ENCODE results near the gene SP6. TPM values are rescaled to one million over a fixed set of nuclear protein-coding genes. Genes with fewer than 3 reads are reported as not detected.

SP6 gene
- total and polyA plus RNA-seq, 4 donors = 0.03 to 0.09 (median 0.06) TPM

DNA sequence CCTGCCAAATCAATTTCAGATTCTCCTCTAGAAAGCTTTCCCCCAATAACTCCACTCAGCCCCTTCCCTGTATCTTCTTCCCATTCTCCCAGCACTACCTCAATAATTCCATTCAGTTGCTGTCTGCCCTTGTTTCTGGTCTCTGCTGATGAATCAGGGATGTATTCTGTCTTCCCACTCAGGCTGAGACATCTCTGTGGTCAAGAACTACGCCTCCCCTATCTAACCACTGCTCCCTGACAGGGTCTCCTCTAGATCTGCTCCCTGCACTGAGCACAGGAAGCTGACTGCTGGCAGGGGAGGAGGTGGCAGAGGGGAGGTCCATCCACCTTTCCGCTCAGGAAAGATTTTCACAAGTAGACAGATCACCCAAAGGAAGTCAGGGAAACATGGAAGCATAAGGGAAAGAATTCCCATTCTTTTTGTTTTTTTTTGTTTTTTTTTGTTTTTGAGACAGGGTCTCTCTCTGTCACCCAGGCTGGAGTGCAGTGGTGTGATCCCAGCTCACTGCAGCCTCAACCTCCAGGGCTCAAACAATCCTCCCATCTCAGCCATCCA, 28.1 kb upstream of the SP6 start:
- no peak for DNase-seq (ENCODE audit: low spot score)
- H3K9ac ChIP-seq (ENCODE audit: low read depth in 1 of 2, low read length in 2 of 2) = no peak overlapping the region
- no peak overlapping the region for H3K27ac ChIP-seq (ENCODE audit: low read depth in 1 of 2, low read length in 2 of 2)
- 77% methylated on average over 2 of the region's 2 CpGs for WGBS
- no peaks in the 10 kb centered on the region for H3K36me3 ChIP-seq (ENCODE audit: control insufficient read depth in 4 of 4, insufficient read depth in 3 of 4, low read depth in 1 of 4, low read length in 3 of 4)
- TF ChIP-seq HNF4G (IDR thresholded peaks at IDR 0.05) (no peak), CTCF (IDR thresholded peaks at IDR 0.05; ENCODE audit: low read depth, low read length, missing input control) (no peak), JUND (IDR thresholded peaks at IDR 0.05) (no peak), NR2F2 (IDR thresholded peaks at IDR 0.05) (no peak), HNF4A (conservative IDR thresholded peaks at IDR 0.05) (no peak), FOXA1 (IDR thresholded peaks at IDR 0.05) (no peak), RXRA (IDR thresholded peaks at IDR 0.05) (no peak), YY1 (IDR thresholded peaks at IDR 0.05) (no peak), ATF3 (IDR thresholded peaks at IDR 0.05) (no peak), EGR1 (IDR thresholded peaks at IDR 0.05; ENCODE audit: low read depth in 2 of 2) (no peak), TAF1 (conservative IDR thresholded peaks at IDR 0.05) (no peak), FOXA2 (IDR thresholded peaks at IDR 0.05) (no peak), GABPA (IDR thresholded peaks at IDR 0.05 in 1 of 2, conservative IDR thresholded peaks at IDR 0.05 in 1 of 2) (no peak), RAD21 (IDR thresholded peaks at IDR 0.05) (no peak), SP1 (IDR thresholded peaks at IDR 0.05) (no peak)
- TF ChIP-seq, protein P1, sequence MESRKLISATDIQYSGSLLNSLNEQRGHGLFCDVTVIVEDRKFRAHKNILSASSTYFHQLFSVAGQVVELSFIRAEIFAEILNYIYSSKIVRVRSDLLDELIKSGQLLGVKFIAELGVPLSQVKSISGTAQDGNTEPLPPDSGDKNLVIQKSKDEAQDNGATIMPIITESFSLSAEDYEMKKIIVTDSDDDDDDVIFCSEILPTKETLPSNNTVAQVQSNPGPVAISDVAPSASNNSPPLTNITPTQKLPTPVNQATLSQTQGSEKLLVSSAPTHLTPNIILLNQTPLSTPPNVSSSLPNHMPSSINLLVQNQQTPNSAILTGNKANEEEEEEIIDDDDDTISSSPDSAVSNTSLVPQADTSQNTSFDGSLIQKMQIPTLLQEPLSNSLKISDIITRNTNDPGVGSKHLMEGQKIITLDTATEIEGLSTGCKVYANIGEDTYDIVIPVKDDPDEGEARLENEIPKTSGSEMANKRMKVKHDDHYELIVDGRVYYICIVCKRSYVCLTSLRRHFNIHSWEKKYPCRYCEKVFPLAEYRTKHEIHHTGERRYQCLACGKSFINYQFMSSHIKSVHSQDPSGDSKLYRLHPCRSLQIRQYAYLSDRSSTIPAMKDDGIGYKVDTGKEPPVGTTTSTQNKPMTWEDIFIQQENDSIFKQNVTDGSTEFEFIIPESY (IDR thresholded peaks at IDR 0.05) = no peak
- TF ChIP-seq, protein P2, sequence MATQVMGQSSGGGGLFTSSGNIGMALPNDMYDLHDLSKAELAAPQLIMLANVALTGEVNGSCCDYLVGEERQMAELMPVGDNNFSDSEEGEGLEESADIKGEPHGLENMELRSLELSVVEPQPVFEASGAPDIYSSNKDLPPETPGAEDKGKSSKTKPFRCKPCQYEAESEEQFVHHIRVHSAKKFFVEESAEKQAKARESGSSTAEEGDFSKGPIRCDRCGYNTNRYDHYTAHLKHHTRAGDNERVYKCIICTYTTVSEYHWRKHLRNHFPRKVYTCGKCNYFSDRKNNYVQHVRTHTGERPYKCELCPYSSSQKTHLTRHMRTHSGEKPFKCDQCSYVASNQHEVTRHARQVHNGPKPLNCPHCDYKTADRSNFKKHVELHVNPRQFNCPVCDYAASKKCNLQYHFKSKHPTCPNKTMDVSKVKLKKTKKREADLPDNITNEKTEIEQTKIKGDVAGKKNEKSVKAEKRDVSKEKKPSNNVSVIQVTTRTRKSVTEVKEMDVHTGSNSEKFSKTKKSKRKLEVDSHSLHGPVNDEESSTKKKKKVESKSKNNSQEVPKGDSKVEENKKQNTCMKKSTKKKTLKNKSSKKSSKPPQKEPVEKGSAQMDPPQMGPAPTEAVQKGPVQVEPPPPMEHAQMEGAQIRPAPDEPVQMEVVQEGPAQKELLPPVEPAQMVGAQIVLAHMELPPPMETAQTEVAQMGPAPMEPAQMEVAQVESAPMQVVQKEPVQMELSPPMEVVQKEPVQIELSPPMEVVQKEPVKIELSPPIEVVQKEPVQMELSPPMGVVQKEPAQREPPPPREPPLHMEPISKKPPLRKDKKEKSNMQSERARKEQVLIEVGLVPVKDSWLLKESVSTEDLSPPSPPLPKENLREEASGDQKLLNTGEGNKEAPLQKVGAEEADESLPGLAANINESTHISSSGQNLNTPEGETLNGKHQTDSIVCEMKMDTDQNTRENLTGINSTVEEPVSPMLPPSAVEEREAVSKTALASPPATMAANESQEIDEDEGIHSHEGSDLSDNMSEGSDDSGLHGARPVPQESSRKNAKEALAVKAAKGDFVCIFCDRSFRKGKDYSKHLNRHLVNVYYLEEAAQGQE (IDR thresholded peaks at IDR 0.05) = no peak
- TF ChIP-seq, protein P3, sequence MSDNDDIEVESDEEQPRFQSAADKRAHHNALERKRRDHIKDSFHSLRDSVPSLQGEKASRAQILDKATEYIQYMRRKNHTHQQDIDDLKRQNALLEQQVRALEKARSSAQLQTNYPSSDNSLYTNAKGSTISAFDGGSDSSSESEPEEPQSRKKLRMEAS (IDR thresholded peaks at IDR 0.05) = no peak
- no peaks in the 10 kb centered on the region for H3K9me3 ChIP-seq (ENCODE audit: control insufficient read depth in 4 of 4, low read length in 3 of 4)
- no peaks in the 10 kb centered on the region for H3K27me3 ChIP-seq (ENCODE audit: control insufficient read depth in 4 of 4, insufficient read depth in 4 of 4, low read length in 3 of 4)
- peaks cover 0 to 9% (median 8%) of the 10 kb centered on the region in 4 donors for H3K4me1 ChIP-seq (ENCODE audit: control insufficient read depth in 4 of 4, insufficient read depth in 4 of 4, low read length in 3 of 4)
- H3K4me3 ChIP-seq (ENCODE audit: low read depth in 1 of 3, low read length in 3 of 3) = no peak overlapping the region

Data from liver (tissue), 9 donors.